HFFc6 (cell line): ENCODE data around the gene KCNMB2. TPM values are rescaled to one million over a fixed set of nuclear protein-coding genes. Genes with fewer than 3 reads are reported as not detected.
"Not testable (repeated sequence)": the region's sequence is repeated elsewhere in the genome, so short reads cannot be mapped to it uniquely, and the experiment has no call there.

ENCODE experiments used
- DNase-seq: peaks from one replicate; pipeline ENCODE4 v3.0.0-alpha.2; 2018
- H3K27ac Mint-ChIP-seq: 2 replicates; pipeline ENCODE4 v1.8.0; 2020; ENCODE audit warnings: mild to moderate bottlenecking, mixed read lengths
- H3K27me3 Mint-ChIP-seq: 2 replicates; pipeline ENCODE4 v1.8.0; 2021; ENCODE audit warnings: mild to moderate bottlenecking, moderate library complexity, mixed read lengths; ENCODE audit not compliant: insufficient read depth
- H3K36me3 Mint-ChIP-seq: 2 replicates; pipeline ENCODE4 v1.8.0; 2021; ENCODE audit warnings: low read depth, mixed read lengths
- H3K4me1 Mint-ChIP-seq: 2 replicates; pipeline ENCODE4 v1.8.0; 2020; ENCODE audit warnings: low read depth, mixed read lengths
- H3K4me3 Mint-ChIP-seq: 2 replicates; pipeline ENCODE4 v1.8.0; 2020; ENCODE audit warnings: mild to moderate bottlenecking, moderate library complexity, mixed read lengths
- H3K9me3 Mint-ChIP-seq: 2 replicates; pipeline ENCODE4 v1.8.0; 2020; ENCODE audit warnings: mild to moderate bottlenecking, mixed read lengths
- CTCF ChIP-seq: fragments of 200-600 bp; sonication (generic); IDR thresholded peaks from 2 replicates; pipeline ENCODE4 v1.5.0; 2021; ENCODE audit warnings: antibody characterized with exemption, mild to moderate bottlenecking
- total RNA-seq, 6 experiments: library from RNA; stranded (reverse); fragmentation: NEBNext Ultra II Directional; extraction: Animal tissue kit (Norgen Biotek cat#: 25700); gene quantifications; 2 replicates in 1 of 6; 3 replicates in 5 of 6; pipeline ENCODE4 v1.2.3, GENCODE V29; 2021

The KCNMB2 gene
- total RNA-seq, 6 experiments from 2014 or later: not detected

- Mint-ChIP-seq H3K4me3 (no peak overlapping the region), H3K36me3 (no peaks in the 10 kb centered on the region), H3K4me1 (no peaks in the 10 kb centered on the region), H3K27ac (no peak overlapping the region), H3K9me3 (peaks cover 33% of the 10 kb centered on the region), H3K27me3 (peaks cover 2% of the 10 kb centered on the region; the same call in 1 of the 2 replicates)
- TF ChIP-seq CTCF: no peak
- no peak for DNase-seq
Observed at GRCh38 chr3:178739720-178740119, 203.5 kb downstream of the KCNMB2 start.

- H3K9me3 Mint-ChIP-seq: peaks cover 45% of the 10 kb centered on the region
- H3K4me1 Mint-ChIP-seq: no peaks in the 10 kb centered on the region
- H3K27me3 Mint-ChIP-seq: peaks cover 2% of the 10 kb centered on the region; the same call in 1 of the 2 replicates
- H3K4me3 Mint-ChIP-seq: no peak overlapping the region
- no peaks in the 10 kb centered on the region for H3K36me3 Mint-ChIP-seq
- no peak for TF ChIP-seq CTCF
- no peak for DNase-seq
- no peak overlapping the region for H3K27ac Mint-ChIP-seq
Observed at GRCh38 chr3:178741020-178741419, 204.8 kb downstream of the KCNMB2 start.

DNA sequence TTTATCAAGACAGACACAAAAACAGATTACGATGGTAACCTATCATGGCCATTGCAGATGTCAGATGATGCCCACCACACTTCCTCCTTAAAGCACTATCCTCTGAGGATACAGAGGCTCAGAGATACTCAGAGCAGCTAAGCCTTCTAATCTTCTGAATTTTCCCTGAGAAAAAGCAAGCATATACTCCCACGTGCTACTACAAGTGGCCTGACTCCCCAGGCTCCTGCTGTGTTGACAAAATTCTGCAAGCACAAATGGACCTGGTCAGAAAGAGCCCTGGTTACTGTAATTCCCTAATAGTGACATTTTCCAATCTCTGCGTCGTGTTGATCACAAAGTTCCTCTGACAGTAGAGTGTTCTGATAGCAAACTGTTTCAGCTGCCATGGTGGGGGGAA, 207.1 kb downstream of the KCNMB2 start:
- Mint-ChIP-seq H3K4me1 (no peaks in the 10 kb centered on the region), H3K36me3 (no peaks in the 10 kb centered on the region; the same call in 1 of the 2 replicates), H3K9me3 (peaks cover 48% of the 10 kb centered on the region), H3K4me3 (no peak overlapping the region), H3K27ac (no peak overlapping the region), H3K27me3 (peaks cover 2% of the 10 kb centered on the region; the same call in 1 of the 2 replicates)
- no peak for TF ChIP-seq CTCF
- DNase-seq: no peak

DNA sequence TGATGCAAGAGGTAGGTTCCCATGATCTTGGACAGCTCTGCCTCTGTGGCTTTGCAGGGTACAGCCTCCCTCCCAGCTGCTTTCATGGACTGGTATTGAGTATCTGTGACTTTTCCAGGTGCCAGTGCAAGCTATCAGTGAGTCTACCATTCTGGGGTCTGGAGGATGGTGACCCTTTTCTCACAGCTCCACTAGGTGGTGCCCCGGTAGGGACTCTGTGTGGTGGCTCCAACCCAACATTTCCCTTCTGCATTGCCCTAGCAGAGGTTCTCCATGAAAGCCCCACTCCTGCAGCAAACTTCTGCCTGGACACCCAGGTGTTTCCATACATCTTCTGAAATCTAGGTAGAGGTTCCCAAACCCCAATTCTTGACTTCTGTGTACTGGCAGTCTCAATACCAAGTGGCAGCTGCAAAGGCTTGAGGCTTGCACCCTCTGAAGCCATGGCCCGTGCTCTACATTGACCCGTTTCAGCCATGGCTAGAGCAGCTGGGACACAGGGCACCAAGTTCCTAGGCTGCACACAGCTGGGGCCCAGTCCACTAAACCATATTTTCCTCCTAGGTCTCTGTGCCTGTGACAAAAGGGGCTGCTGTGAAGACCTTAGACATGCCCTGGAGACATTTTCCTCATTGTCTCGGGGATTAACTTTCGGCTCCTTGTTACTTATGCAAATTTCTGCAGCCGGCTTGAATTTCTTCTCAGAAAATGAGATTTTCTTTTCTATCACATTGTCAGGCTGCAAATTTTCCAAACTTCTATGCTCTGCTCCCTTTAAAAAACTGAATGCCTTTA, 209.8 kb downstream of the KCNMB2 start:
- DNase-seq, H3K4me1 Mint-ChIP-seq, H3K4me3 Mint-ChIP-seq, H3K27me3 Mint-ChIP-seq, H3K36me3 Mint-ChIP-seq, H3K27ac Mint-ChIP-seq: not testable (repeated sequence)
- H3K9me3 Mint-ChIP-seq: peaks cover 48% of the 10 kb centered on the region

DNA sequence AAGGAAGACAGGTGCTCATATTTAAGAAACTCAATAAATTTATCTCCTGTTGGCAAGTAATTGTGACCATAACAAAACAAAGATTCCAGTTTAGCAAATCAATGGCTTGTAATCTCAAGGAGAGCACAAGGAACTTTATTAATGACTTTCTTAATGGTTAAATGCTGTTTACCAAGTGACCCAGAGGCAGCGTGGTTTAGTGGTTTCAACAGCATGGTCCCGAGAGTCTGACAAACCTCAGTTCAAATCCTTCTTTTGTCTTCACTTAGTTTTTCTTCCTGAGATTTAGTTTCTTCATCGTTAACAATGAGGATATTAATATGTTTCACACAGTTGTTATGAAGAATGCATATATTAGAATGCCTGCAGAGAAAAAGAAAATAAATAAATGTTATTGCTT, 212.6 kb downstream of the KCNMB2 start:
- H3K36me3 Mint-ChIP-seq: no peaks in the 10 kb centered on the region; the same call in none of the 2 replicates
- no peaks in the 10 kb centered on the region for H3K27me3 Mint-ChIP-seq
- no peaks in the 10 kb centered on the region for H3K4me1 Mint-ChIP-seq
- no peak overlapping the region for H3K4me3 Mint-ChIP-seq
- TF ChIP-seq CTCF: no peak
- H3K9me3 Mint-ChIP-seq: peaks cover 40% of the 10 kb centered on the region; the same call in 1 of the 2 replicates
- no peak overlapping the region for H3K27ac Mint-ChIP-seq
- no peak for DNase-seq

DNA sequence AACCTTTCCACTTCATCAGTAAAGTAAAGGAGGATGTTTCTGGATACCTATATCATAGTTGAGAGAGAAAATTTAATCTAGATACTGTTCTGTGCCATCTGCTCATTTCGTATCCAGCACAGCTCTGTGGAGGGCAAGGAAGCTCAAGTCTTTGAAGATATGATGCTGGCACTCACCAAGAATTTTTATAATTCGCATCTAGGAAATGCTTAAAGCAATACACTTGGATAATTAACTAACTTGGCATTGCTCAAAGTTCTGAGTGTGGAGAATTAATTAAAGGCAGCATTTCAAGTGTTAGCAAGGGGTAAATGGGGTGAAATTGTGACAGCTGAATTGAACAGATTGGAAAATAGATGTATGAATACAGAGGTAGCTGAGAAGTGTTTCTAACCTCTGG, 213.2 kb downstream of the KCNMB2 start:
- TF ChIP-seq CTCF: no peak
- Mint-ChIP-seq H3K4me3 (no peak overlapping the region), H3K36me3 (no peaks in the 10 kb centered on the region; the same call in none of the 2 replicates), H3K4me1 (no peaks in the 10 kb centered on the region), H3K27me3 (no peaks in the 10 kb centered on the region), H3K27ac (no peak overlapping the region), H3K9me3 (peaks cover 40% of the 10 kb centered on the region; the same call in 1 of the 2 replicates)
- DNase-seq: no peak
